GM19397 (cell line): ENCODE data around the gene ARHGAP15.
"Not testable (repeated sequence)": the region's sequence is repeated elsewhere in the genome, so short reads cannot be mapped to it uniquely, and the experiment has no call there.

Experiments
- ATAC-seq: cut with Tn5 transposase; IDR thresholded peaks from one replicate; pipeline ENCODE4 v1.9.1; 2021; ENCODE audit warnings: mild to moderate bottlenecking, moderate library complexity; ENCODE audit not compliant: unreplicated experiment

The ARHGAP15 gene

GRCh38 chr2:143128681-143129580 is at the start of gene ARHGAP15:
Gene ARHGAP15, plus strand, starts transcription at chr2:143129419.
- ATAC-seq: peak; percentile 94

- no peak for ATAC-seq
These were observed 47.6 kb upstream of the ARHGAP15 start for GRCh38 chr2:143081616-143082015.

DNA sequence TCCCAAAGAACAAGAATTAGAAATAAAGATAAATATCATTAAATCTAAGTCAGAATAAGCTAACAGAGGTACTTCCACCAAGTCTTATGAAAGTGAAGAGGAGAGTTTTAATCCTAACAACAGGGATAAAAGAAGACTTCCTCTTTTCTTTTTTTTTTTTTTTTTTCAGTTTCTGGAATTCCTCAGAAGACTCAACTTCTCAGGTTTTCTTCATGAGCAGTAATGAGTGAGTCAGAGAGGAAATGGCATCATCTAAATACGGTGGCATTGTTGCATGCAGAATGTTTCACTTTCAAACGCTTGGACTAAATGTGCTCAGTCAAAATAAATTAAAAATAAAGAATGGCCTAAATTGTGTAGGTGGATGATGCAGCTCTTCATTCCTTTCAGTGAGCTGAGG is 45.6 kb upstream of the ARHGAP15 start:
- no peak for ATAC-seq

DNA sequence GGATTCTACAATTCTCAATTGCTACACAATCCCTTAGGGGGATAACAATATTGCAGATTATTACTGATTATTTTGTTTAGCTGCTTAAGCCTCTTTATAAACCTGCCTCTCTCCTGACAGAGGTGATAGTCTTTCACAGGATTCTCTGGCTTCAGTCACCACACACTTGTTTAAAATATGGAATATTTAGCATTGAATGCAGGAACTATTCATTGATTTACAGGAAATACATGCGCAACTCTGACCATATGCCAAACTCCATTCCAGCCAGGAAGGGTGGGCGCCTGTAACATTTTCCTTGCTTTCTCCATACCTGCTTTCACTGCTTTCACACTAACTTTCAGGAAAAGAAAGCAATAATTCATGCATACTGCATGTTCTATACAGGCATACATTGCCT is 44.8 kb upstream of the ARHGAP15 start:
- ATAC-seq: no peak

- no peak for ATAC-seq
These were observed 44.0 kb upstream of the ARHGAP15 start for GRCh38 chr2:143085125-143085784.

DNA sequence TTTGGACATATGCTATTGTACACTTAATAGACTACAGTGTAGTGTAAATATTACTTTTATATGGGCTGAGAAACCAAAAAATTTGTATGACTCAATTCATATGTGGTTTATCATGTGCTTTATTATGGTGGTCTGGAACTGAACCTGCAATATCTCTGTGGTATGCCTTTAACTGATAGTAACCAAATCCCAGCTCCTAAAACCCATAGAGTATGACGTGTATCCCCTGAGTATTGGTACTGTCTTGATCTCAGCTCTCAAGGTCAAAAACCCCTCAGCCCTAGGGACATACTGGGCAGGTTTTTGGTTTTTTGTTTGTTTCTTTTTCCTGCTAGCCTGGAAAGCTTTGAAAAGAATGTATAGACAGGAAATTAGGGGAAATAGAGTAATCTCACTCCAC is 42.2 kb upstream of the ARHGAP15 start:
- ATAC-seq: no peak

DNA sequence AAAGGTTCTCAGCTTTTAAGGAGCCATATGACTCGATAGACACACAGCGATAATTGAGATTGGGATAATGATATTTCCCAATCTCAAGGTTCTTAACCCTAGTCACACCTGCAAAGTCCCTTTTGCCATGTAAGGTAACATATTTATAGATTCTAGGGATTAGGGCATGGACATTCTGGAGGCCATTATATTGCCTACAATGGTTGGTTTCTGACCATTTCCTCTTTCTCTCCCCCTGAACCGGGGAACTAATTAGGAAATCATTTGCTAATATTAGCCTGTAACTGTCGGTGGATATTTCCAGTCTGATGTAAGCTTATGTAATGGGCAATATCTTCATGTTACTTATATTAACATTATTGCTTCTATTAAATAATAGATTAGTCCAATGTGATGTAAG is 40.8 kb upstream of the ARHGAP15 start:
- ATAC-seq: no peak

DNA sequence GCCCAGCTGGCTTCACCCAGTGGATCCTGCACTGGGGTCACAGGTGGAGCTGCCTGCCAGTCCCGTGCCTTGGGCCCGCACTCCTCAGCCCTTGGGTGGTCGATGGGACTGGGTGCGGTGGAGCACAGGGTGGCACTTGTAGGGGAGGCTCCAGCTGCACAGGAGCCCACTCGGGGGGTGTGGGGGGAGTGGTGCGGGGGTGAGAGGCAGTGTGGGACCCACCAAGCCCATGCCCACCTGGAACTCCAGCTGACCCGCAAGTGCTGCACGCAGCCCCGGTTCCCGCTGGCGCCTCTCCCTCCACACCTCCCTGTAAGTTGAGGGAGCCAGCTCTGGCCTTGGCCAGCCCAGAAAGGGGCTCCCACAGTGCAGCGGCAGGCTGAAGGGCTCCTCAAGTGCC is 39.7 kb upstream of the ARHGAP15 start:
- not testable (repeated sequence) for ATAC-seq

DNA sequence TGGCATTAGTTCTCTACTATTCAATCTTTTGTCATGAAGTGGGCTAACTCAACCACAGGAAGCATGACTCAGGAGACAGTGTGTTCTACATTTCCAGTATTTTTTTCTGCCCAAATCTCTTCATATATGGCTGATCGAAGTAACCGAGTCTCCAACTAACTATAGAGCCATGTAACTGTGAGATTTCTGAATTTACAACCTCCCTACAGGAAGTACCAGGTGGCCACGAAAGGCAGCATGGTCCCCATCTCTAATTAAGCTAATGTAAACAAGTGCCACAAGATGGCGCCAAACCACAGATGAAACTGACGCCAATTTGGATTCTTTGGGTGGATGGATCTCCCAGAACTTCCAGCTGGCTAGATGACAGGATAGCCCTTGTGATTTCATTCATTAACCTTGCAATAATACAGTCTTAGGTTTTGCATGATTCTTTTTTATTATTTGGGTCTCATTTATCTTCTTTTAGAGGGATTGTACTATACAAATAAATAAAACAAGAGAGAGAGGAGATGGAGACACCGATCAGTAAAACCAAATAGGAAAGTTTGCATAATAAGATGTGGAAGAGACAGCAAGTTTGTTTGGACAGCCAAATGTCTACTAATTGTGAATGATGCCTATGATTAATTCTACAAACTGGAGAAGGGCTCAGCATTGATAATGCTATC is 18.3 kb upstream of the ARHGAP15 start:
- peak; percentile 60 for ATAC-seq

GRCh38 chr2:143117225-143117624 is 12.0 kb upstream of the ARHGAP15 start:
- no peak for ATAC-seq

DNA sequence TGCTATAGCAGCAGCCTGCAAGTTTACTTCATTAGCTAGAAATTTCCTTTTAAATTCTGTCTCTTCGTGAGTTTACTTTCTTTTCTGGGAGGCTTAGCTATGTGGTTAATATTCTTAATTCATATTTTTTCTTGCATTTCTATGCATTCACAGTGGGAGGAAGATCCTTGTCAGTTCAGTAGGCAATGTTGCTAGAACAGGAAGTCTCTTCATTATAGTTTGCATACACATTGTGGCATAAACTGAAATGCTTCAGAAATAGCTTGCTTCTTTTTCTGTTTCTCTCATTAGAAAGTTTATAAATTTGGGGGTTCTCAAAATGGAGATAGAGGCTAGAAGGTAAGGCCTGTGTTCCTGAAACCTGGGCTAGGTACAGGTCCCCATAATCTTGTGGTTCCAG is 8.1 kb upstream of the ARHGAP15 start:
- no peak for ATAC-seq

DNA sequence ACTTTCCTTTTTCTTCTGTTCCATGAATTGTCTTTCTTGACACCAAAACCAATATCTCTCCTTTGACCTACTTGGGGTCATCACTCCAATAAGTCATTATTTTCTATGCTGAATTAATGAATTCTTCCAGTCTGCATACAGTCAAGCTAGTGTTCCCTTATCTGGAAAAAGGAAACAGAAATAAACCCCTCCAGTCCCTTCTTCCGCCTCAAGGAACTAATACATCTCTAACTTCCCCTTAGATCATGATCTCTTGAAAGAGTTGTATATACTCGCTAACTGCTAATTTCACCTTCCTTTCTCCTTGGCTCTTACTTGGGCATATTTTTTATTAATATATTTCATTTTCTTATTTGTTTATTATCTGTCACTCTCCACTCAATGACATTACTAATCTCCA is 7.3 kb upstream of the ARHGAP15 start:
- no peak for ATAC-seq

- no peak for ATAC-seq
These were observed 5.3 kb upstream of the ARHGAP15 start for GRCh38 chr2:143123911-143124310.

- no peak for ATAC-seq
These were observed 4.8 kb upstream of the ARHGAP15 start for GRCh38 chr2:143124445-143124844.

GRCh38 chr2:143125717-143126116 is 3.5 kb upstream of the ARHGAP15 start:
- no peak for ATAC-seq

- ATAC-seq: no peak
These were observed 3.1 kb downstream of the ARHGAP15 start for GRCh38 chr2:143132355-143132754.

- ATAC-seq: no peak
These were observed 4.6 kb downstream of the ARHGAP15 start for GRCh38 chr2:143133783-143134182.

GRCh38 chr2:143138292-143138691 is 9.1 kb downstream of the ARHGAP15 start:
- no peak for ATAC-seq

DNA sequence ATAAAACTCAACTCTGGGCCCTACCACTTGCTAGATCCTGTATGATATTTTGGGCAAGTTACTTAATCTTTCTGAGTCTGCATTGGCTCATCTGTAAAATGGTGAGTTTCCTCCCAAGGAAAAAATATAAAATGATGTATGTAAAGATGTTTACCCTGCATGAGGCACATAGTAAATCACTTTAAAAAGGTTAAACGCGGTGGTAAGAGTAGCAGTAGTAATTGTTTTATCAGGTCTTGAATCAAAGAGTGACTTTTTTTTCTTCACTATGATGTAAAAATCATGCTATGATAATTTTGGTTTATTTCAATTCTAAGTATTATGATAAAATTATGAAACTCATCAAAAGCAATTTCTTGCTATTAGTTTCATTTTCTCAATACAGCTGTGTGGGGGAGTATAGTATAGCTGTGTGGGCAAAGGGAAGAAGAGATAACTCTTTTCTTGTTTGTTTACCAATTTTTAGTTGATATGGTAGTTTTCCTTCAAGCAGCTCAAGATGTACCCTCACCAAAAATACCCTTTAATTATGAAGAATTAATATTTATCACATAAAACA is 10.7 kb downstream of the ARHGAP15 start:
- no peak for ATAC-seq

DNA sequence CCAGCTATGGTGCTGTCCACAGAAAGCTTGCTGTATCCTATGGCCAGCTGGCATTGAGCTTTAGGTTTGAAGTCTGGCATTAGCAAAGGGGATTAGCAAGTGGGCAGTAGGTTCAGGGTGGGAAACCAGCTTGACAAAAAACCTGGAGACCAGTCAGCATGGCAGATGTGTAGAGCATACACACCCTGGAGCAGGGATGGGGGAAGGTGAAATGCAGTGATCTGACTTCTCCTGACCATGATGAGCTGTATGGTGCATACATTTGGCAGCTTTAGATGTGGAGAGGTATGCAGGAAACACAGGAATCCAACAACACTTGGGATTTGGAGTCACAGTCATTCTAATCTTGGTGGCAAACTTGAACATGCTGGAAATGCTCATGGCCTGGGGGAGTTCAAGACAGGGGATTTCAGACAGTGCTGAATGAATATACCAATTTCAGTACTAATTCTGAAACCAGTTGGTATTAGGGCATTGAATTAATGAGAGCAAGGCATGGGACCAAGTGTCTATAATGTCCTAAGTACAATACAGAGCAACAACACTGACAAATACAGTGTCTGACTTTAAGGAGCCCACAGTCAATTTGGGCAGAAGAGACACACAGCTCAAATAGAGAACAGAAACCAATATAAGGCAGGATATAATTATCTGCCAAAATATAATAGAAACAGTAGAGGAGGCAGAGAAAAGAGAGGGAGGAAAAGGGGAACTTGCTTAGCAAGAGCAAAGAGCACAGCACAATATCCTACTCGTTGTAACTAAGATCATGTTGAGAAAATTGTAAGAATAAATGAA is 11.8 kb downstream of the ARHGAP15 start:
- peak; percentile 77 for ATAC-seq

- ATAC-seq: no peak
These were observed 13.4 kb downstream of the ARHGAP15 start for GRCh38 chr2:143142598-143142997.
